CD4-positive, alpha-beta T cell treated with Interferon alpha-2 for 1 hour (primary cell): ENCODE measurements around the gene RALB.
A peak's percentile ranks its signal among the peaks of the same experiment; 100 is the strongest.
"Not testable (repeated sequence)": the region's sequence is repeated elsewhere in the genome, so short reads cannot be mapped to it uniquely, and the experiment has no call there.

Experiments
- DNase-seq, 2 donors: peaks; one replicate each; pipeline ENCODE4 v3.0.0-alpha.2; 2020 to 2022

The RALB gene

GRCh38 chr2:120318626-120319025 lies 66.0 kb downstream of the RALB start:
- no peak for DNase-seq

- DNase-seq: no peak
Observed at GRCh38 chr2:120319123-120319522, 66.5 kb downstream of the RALB start.

- no peak for DNase-seq
Observed at GRCh38 chr2:120319686-120320317, 67.2 kb downstream of the RALB start.

GRCh38 chr2:120320318-120320851 lies 67.7 kb downstream of the RALB start:
- DNase-seq: no peak

- DNase-seq: not testable (repeated sequence)
Observed at GRCh38 chr2:120320887-120321556, 68.4 kb downstream of the RALB start.

GRCh38 chr2:120321721-120322284 lies 69.2 kb downstream of the RALB start:
- DNase-seq: no peak

GRCh38 chr2:120322329-120322728 lies 69.7 kb downstream of the RALB start:
- no peak for DNase-seq

- no peak for DNase-seq
Observed at GRCh38 chr2:120323214-120323613, 70.6 kb downstream of the RALB start.

GRCh38 chr2:120323807-120324399 lies 71.3 kb downstream of the RALB start:
- no peak for DNase-seq

GRCh38 chr2:120324933-120325332 lies 72.3 kb downstream of the RALB start:
- no peak for DNase-seq

GRCh38 chr2:120326066-120326465 lies 73.4 kb downstream of the RALB start:
- no peak for DNase-seq

GRCh38 chr2:120330946-120331822 lies 78.5 kb downstream of the RALB start:
- DNase-seq: no peak

- DNase-seq: no peak
Observed at GRCh38 chr2:120331903-120332302, 79.3 kb downstream of the RALB start.

GRCh38 chr2:120332384-120332783 lies 79.7 kb downstream of the RALB start:
- no peak for DNase-seq

GRCh38 chr2:120334068-120334467 lies 81.4 kb downstream of the RALB start:
- no peak for DNase-seq

GRCh38 chr2:120336749-120337148 lies 84.1 kb downstream of the RALB start:
- no peak for DNase-seq

- no peak for DNase-seq
Observed at GRCh38 chr2:120338015-120338414, 85.4 kb downstream of the RALB start.

- DNase-seq: no peak
Observed at GRCh38 chr2:120341977-120342376, 89.3 kb downstream of the RALB start.

- no peak for DNase-seq
Observed at GRCh38 chr2:120342446-120342845, 89.8 kb downstream of the RALB start.

GRCh38 chr2:120343100-120343432 lies 90.4 kb downstream of the RALB start:
- DNase-seq: no peak

GRCh38 chr2:120343433-120344105 lies 90.9 kb downstream of the RALB start:
- peak; percentile 43 to 50 for DNase-seq
